Heart left ventricle (tissue), 16 donors: ENCODE measurements around the gene DSCAM. TPM values are rescaled to one million over a fixed set of nuclear protein-coding genes. Genes with fewer than 3 reads are reported as not detected.

Experiments used
- ATAC-seq, 4 donors: fragments of 200-7000 bp; cut with Tn5 transposase; one replicate each; pipeline ENCODE4 v1.9.1; 2020 to 2022; ENCODE audit warnings: moderate library complexity in 4 of 4, mild to moderate bottlenecking in 3 of 4, moderate number of reproducible peaks in 1 of 4
- DNase-seq, 5 donors: peaks; one replicate each; pipeline ENCODE4 v3.0.0-alpha.2; 2020
- H3K27ac ChIP-seq, 12 donors: fragments of 200-600 bp; sonication (generic) in 4 of 12; one replicate each; pipeline versions ENCODE4 v1.5.0 to v1.8.0; 2016 to 2022; ENCODE audit warnings: mild to moderate bottlenecking in 2 of 12
- H3K27me3 ChIP-seq, 9 donors: fragments of 200-600 bp; sonication (generic) in 2 of 9; one replicate each; pipeline versions ENCODE4 v1.5.1 to v1.8.0; 2016 to 2022; ENCODE audit warnings: mild to moderate bottlenecking in 3 of 9
- H3K36me3 ChIP-seq, 9 donors: fragments of 200-600 bp; sonication (generic) in 2 of 9; one replicate each; pipeline versions ENCODE4 v1.5.0 to v1.8.0; 2018 to 2022; ENCODE audit warnings: mild to moderate bottlenecking in 2 of 9
- H3K4me1 ChIP-seq, 12 donors: fragments of 200-600 bp; sonication (generic) in 4 of 12; one replicate each; pipeline versions ENCODE4 v1.5.0 to v1.8.0; 2016 to 2022; ENCODE audit warnings: mild to moderate bottlenecking in 3 of 12
- H3K4me3 ChIP-seq, 12 donors: fragments of 200-600 bp; sonication (generic) in 4 of 12; one replicate each; pipeline versions ENCODE4 v1.5.0 to v1.8.0; 2017 to 2022; ENCODE audit warnings: mild to moderate bottlenecking in 9 of 12, moderate library complexity in 4 of 12
- H3K9me3 ChIP-seq, 12 donors: fragments of 200-600 bp; sonication (generic) in 4 of 12; one replicate each; pipeline versions ENCODE4 v1.5.0 to v1.8.0; 2016 to 2022; ENCODE audit warnings: mild to moderate bottlenecking in 1 of 12
- CTCF ChIP-seq, 12 donors: fragments of 200-600 bp; sonication (generic) in 4 of 12; IDR thresholded peaks; one replicate each; pipeline versions ENCODE4 v1.5.0 to v1.8.0; 2018 to 2022; ENCODE audit warnings: antibody characterized with exemption in 12 of 12, mild to moderate bottlenecking in 5 of 12
- POLR2A ChIP-seq, 2 donors: fragments of 450-650 bp; IDR thresholded peaks; one replicate each; pipeline ENCODE4 v1.6.1; 2017; ENCODE audit warnings: antibody characterized with exemption in 2 of 2, mild to moderate bottlenecking in 2 of 2, moderate library complexity in 2 of 2
- WGBS, 4 donors: extraction: QIAGEN DNeasy Blood & Tissue Kit in 2 of 4; methylation state at CpG; one replicate each; pipeline versions ENCODE4 v1.1.5 to v1.1.7; 2013 to 2018; 5-methylcytosine and 5-hydroxymethylcytosine counted together
- intact Hi-C, 10 donors: fragments of 100-400 bp; cut with DNase I; formaldehyde crosslinking; loops; one replicate each; pipeline versions ENCODE4 v1.11.1 to v1.14.2; 2022
- polyA plus RNA-seq, 2 donors: library from polyadenylated mRNA; stranded (reverse); fragments of 200-250 nt; gene quantifications; one replicate each; pipeline ENCODE4 v1.2.3, GENCODE V29; 2013
- total RNA-seq, 9 donors: library from RNA; depleted of rRNA in 2 of 9; stranded (reverse); fragments of >200 nt in 2 of 9; fragmentation: NEBNext Ultra II Directional in 3 of 9; extraction: Animal tissue kit (Norgen Biotek cat#: 25700) in 3 of 9; gene quantifications; one replicate each; pipeline versions ENCODE4 v1.1.0 to v1.2.4, GENCODE V29; 2016 to 2023
- donor health status: ischemic (EF 13 %, LVEDD 7.1; RV severe dilation, severe dysfunction).
- donor health status: healthy with polysubstance abuse.
- donor health status: DM: no; HTN: yes; CAD: no.
- donor health status: DM: no; HTN: no; CAD: no.
- donor health status: ischemic (EF 25% LVEDD 6.9; RV normal size, moderate dysfunction).
- donor health status: ischemic (EF 25% LVEDD 5.7; RV mildly dilated, moderate dysfunction).
- donor health status: healthy.
- donor health status: DM: yes; HTN: yes; CAD: no.
- donor health status: ischemic (EF 35%, LVEDD 5.7; RV mildly dilated, moderate dysfunction).
- donor health status: nonischemic (EF 11% LVEDD 7.7; RV severe dilation, severe dysfunction).
- donor health status: DM: yes; HTN: yes; CAD: no.
- donor health status: PGD.
- donor health status: ischemic (EF 29% LVEDD 5.4; RV normal size, mild dysfunction).
- donor health status: nonischemic (EF 23%, LVEDD 6.1; RV moderate dilation, normal function).

The DSCAM gene
- total and polyA plus RNA-seq, 11 donors, result 0.03 TPM; not detected in 10

GRCh38 chr21:40422896-40423635 lies 423.9 kb downstream of the DSCAM start:
- TF ChIP-seq POLR2A (IDR thresholded peaks at IDR 0.05) (no peak), CTCF (IDR thresholded peaks at IDR 0.05) (no peak)
- no peak overlapping the region for H3K4me3 ChIP-seq
- ATAC-seq, result no peak
- no peaks in the 10 kb centered on the region for H3K27me3 ChIP-seq
- H3K4me1 ChIP-seq, result no peaks in the 10 kb centered on the region
- no peak for DNase-seq
- H3K36me3 ChIP-seq, result no peaks in the 10 kb centered on the region
- H3K27ac ChIP-seq, result no peak overlapping the region
- H3K9me3 ChIP-seq, result peaks cover 0 to 19% (median 2%) of the 10 kb centered on the region in 12 donors
- intact Hi-C loops, result no loop called here
- 76 to 88% (median 80%) methylated on average over 12 of the region's 12 CpGs for WGBS, 4 donors

GRCh38 chr21:40421121-40421520 lies 425.8 kb downstream of the DSCAM start:
- Histone ChIP-seq H3K36me3 (no peaks in the 10 kb centered on the region), H3K9me3 (peaks cover 0 to 19% (median 2%) of the 10 kb centered on the region in 12 donors), H3K4me3 (no peak overlapping the region), H3K27ac (no peak overlapping the region), H3K4me1 (no peaks in the 10 kb centered on the region), H3K27me3 (no peaks in the 10 kb centered on the region)
- no peak for TF ChIP-seq POLR2A (IDR thresholded peaks at IDR 0.05)
- TF ChIP-seq CTCF (IDR thresholded peaks at IDR 0.05), result no peak
- DNase-seq (no peak), ATAC-seq (no peak)
- intact Hi-C loops, result no loop called here
- WGBS, 4 donors, result 90 to 94% (median 91%) methylated on average over 4 of the region's 4 CpGs

- no peak for ATAC-seq
- peaks cover 0 to 4% (median 0%) of the 10 kb centered on the region in 9 donors for H3K27me3 ChIP-seq
- H3K4me1 ChIP-seq, result no peaks in the 10 kb centered on the region
- no peak for DNase-seq
- no peak overlapping the region for H3K27ac ChIP-seq
- TF ChIP-seq CTCF (IDR thresholded peaks at IDR 0.05), result no peak
- TF ChIP-seq POLR2A (IDR thresholded peaks at IDR 0.05), result no peak
- no peaks in the 10 kb centered on the region for H3K36me3 ChIP-seq
- H3K4me3 ChIP-seq, result no peak overlapping the region
- intact Hi-C loops, result no loop called here
- H3K9me3 ChIP-seq, result peaks cover 0 to 19% (median 2%) of the 10 kb centered on the region in 12 donors
These were observed 430.4 kb downstream of the DSCAM start for GRCh38 chr21:40416572-40416971.

- DNase-seq, result no peak
- Histone ChIP-seq H3K4me1 (no peaks in the 10 kb centered on the region), H3K9me3 (peaks cover 0 to 4% (median 0%) of the 10 kb centered on the region in 12 donors), H3K4me3 (no peak overlapping the region), H3K36me3 (no peaks in the 10 kb centered on the region), H3K27me3 (peaks cover 0 to 4% (median 0%) of the 10 kb centered on the region in 9 donors), H3K27ac (no peak overlapping the region)
- ATAC-seq, result no peak
- intact Hi-C loops, result no loop called here
- WGBS, 4 donors, result 65 to 92% (median 81%) methylated on average over 5 of the region's 5 CpGs
- TF ChIP-seq POLR2A (IDR thresholded peaks at IDR 0.05), result no peak
- TF ChIP-seq CTCF (IDR thresholded peaks at IDR 0.05), result no peak
These were observed 438.4 kb downstream of the DSCAM start for GRCh38 chr21:40408561-40408960.
